Measurements from ENCODE around the gene ARHGAP15.

Gene ARHGAP15

GRCh38 chr2:143548032-143548431 lies 418.8 kb downstream of the ARHGAP15 start:
- DNase-seq: no peak

GRCh38 chr2:143550500-143550899 lies 421.3 kb downstream of the ARHGAP15 start:
- no peak for DNase-seq

GRCh38 chr2:143551971-143552650 lies 422.9 kb downstream of the ARHGAP15 start:
- no peak for DNase-seq

GRCh38 chr2:143553261-143553660 lies 424.0 kb downstream of the ARHGAP15 start:
- no peak for DNase-seq

- no peak for DNase-seq
These were observed 429.4 kb downstream of the ARHGAP15 start for GRCh38 chr2:143558665-143559064.

- DNase-seq: no peak
These were observed 429.9 kb downstream of the ARHGAP15 start for GRCh38 chr2:143559147-143559546.

- DNase-seq: no peak
These were observed 431.5 kb downstream of the ARHGAP15 start for GRCh38 chr2:143560724-143561123.

GRCh38 chr2:143564419-143564818 lies 435.2 kb downstream of the ARHGAP15 start:
- DNase-seq: no peak

GRCh38 chr2:143571747-143572146 lies 442.5 kb downstream of the ARHGAP15 start:
- DNase-seq: no peak

GRCh38 chr2:143572421-143572820 lies 443.2 kb downstream of the ARHGAP15 start:
- no peak for DNase-seq

- DNase-seq: no peak
These were observed 444.9 kb downstream of the ARHGAP15 start for GRCh38 chr2:143574069-143574468.

GRCh38 chr2:143575340-143575739 lies 446.1 kb downstream of the ARHGAP15 start:
- DNase-seq: no peak

GRCh38 chr2:143577489-143577888 lies 448.3 kb downstream of the ARHGAP15 start:
- DNase-seq: no peak

GRCh38 chr2:143579456-143579855 lies 450.2 kb downstream of the ARHGAP15 start:
- DNase-seq: no peak

GRCh38 chr2:143581134-143581533 lies 451.9 kb downstream of the ARHGAP15 start:
- no peak for DNase-seq

GRCh38 chr2:143582046-143582747 lies 453.0 kb downstream of the ARHGAP15 start:
- DNase-seq: no peak

GRCh38 chr2:143584936-143585335 lies 455.7 kb downstream of the ARHGAP15 start:
- no peak for DNase-seq

GRCh38 chr2:143586119-143586518 lies 456.9 kb downstream of the ARHGAP15 start:
- DNase-seq: no peak

- DNase-seq: no peak
These were observed 459.5 kb downstream of the ARHGAP15 start for GRCh38 chr2:143588746-143589145.

- no peak for DNase-seq
These were observed 464.9 kb downstream of the ARHGAP15 start for GRCh38 chr2:143594161-143594560.

- no peak for DNase-seq
These were observed 465.5 kb downstream of the ARHGAP15 start for GRCh38 chr2:143594745-143595144.

- DNase-seq: no peak
These were observed 470.9 kb downstream of the ARHGAP15 start for GRCh38 chr2:143600116-143600515.

- no peak for DNase-seq
These were observed 472.6 kb downstream of the ARHGAP15 start for GRCh38 chr2:143601828-143602227.

- DNase-seq: no peak
These were observed 473.9 kb downstream of the ARHGAP15 start for GRCh38 chr2:143603035-143603655.
